Embryonic facial prominence (tissue), 1 donor: ENCODE data around the gene SASH3.

Experiments used
- DNase-seq: peaks from one replicate; pipeline ENCODE4 v3.0.0-alpha.2; 2016; ENCODE audit errors: extremely low spot score

The SASH3 gene

GRCh38 chrX:129759576-129760061 is 20.1 kb upstream of the SASH3 start:
- DNase-seq: peak; percentile 25

DNA sequence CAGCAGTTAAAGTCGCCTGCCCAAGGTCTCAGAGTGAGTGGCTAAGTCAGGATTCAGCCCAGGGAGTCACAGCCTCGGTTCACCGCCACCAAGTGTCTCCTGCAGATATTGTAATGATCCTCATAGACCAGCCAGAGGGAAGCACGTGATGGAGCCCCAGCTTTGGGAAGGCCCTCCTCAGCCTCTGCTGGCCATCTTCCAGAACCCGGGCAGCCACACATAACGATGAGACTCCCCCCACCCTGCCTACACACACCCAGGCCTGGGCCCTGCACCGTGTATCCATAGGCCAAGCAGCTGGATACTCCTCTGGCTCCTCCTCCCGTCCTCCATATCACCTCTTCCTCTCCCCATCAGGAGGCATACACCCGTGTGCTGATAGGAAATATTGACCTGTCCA is 19.6 kb upstream of the SASH3 start:
- DNase-seq: no peak

DNA sequence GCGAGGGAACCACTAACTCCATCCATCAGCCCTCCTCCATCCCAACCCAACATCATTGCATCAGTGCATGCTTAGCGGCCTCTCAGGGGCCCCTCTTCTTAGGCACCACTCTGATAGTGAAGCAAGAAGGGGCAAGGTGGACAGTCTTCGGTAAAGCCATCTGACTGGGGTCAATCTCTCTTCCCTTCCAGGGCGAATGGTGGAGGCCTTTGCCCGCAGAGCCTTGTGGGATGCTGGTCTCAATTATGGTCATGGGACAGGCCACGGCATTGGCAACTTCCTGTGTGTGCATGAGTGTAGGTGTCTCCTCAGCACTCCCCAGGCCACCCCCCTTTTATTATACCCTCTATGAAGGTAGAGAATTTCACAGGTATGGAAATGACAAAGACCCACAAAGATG is 18.8 kb upstream of the SASH3 start:
- no peak for DNase-seq

DNA sequence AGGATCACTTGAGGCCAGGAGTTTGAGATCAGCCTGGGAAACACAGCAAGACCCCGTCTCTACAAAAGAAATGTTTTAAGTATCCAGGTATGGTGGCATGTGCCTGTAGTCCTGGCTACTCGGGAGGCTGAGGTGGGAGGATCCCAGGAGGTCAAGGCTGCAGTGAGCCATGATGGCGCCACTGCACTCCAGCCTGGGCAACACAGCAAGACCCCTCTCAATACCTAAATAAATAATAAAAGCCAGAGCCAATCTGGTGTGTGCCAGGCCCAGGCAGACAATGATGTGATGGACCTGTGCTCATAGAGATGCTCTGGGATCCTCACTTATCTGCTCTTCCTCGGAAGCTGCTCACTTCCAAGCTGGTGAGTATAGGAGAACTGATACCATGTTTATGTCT is 18.2 kb upstream of the SASH3 start:
- no peak for DNase-seq

DNA sequence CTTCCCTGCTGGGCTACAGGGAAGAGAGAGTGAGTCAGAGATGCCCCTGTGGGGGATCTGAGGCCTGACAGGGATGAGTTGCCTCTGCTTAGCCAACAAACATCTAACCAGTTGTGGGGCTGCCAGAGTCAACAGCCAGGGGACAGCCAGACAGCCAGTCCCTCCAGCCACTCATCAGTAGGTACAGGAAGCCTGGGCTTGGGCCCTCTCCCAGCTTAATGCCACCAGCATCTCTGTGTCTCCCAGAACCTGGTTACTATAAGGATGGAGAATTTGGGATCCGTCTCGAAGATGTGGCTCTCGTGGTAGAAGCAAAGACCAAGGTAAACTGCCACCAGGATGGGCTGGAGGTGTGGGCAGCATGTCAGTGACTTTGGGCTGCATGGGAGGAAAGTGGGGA is 17.3 kb upstream of the SASH3 start:
- no peak for DNase-seq

DNA sequence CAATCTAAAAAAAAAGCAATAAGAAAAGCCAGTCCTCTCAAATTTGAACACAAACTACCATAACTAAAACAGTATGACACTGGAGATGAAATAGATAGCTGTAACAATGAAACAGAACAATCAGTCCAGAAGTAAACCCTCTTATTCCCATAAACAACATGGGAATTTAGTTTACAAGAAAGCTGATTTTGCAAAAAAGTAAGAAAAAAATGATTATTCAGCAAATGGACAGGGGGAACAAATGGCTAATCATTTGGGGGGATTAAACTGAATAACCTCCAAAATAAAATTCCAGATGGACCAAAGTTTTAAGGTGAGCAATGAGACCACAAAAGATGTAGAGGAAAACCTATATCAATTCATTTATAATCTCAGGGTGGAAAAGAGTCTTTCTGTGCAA is 16.1 kb upstream of the SASH3 start:
- no peak for DNase-seq

DNA sequence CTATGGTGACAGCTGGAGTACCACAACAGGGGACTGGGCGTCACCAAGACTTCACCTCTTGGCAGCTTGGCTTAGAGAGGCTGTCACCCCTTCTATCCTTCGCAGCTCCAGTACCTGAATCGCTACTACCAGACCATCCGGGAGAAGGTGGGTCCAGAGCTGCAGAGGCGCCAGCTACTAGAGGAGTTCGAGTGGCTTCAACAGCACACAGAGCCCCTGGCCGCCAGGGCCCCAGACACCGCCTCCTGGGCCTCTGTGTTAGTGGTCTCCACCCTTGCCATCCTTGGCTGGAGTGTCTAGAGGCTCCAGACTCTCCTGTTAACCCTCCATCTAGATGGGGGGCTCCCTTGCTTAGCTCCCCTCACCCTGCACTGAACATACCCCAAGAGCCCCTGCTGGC is 11.6 kb upstream of the SASH3 start:
- no peak for DNase-seq

- DNase-seq: no peak
Measured at GRCh38 chrX:129768586-129769466, 10.9 kb upstream of the SASH3 start.

- no peak for DNase-seq
Measured at GRCh38 chrX:129769467-129770154, 10.1 kb upstream of the SASH3 start.

GRCh38 chrX:129771266-129771995 is 8.3 kb upstream of the SASH3 start:
- no peak for DNase-seq

DNA sequence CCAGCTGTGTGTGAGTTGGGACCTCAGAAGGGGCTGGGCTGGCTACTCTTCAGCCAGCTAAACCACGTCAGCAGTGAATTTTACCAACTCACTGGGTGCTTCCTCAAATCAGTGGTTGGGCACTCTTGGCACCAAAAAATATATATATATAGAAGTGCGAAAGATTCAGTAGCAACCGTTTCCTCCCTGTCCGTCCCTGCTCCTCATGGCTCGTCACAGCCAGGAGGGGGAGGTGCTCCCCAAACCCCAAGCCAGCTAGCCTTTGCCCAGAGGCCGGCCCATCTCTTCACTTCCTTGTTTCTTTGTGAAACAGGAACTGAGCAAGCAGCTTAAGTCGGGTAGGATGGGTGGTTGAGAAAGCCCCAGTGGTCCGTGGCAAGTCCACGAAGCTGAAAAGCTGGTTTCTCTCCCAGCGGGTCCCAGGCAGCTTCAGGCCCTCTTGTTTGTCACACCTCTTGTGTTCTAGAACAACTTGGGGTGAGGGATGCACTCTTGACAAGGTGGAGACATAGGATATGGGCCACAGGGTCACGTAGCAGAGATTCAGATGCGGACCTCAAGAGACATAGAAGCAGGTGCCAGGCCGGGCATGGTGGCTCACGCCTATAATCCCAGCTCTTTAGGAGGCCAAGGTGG is 6.8 kb upstream of the SASH3 start:
- no peak for DNase-seq

GRCh38 chrX:129773649-129774458 is 5.9 kb upstream of the SASH3 start:
- no peak for DNase-seq

DNA sequence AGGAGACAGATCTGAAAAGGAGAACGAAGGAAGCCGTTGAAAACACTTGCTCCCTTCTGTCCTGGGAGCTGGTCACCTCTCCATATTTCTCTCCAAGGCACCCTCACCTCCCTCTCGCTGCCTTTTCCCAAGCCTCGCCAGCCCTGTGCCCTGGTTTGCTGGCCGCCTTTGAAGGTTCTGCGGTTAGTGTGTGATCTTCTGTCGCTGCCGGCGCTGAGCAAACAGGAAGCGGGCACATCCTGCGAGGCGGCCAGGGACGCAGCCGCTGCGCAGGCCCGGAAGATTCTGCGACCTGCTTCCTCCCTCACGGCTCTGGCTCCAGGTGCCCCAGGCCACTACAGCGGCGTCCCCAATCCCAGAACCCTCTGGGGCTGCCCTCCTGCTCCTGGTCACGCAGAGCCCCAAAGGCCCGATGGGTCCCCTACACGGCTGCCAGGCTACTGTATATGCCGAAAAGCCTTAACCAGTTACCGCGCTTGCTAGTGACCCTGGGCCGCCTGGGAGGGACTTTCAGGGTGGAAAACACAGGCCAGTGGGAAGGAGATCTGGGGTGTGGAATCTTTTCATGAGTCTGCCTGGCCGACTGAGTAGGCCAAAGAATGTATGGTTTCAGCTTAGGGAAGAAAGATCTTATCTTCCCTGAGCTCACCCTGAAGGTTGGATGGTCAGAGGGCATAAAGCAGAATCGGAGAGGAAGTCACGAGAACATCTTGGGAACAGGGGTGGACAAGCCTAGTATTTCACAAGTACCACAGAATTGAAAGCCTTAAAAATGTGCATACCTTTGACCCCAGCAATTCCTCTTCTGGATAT is 2.3 kb upstream of the SASH3 start:
- DNase-seq: no peak

DNA sequence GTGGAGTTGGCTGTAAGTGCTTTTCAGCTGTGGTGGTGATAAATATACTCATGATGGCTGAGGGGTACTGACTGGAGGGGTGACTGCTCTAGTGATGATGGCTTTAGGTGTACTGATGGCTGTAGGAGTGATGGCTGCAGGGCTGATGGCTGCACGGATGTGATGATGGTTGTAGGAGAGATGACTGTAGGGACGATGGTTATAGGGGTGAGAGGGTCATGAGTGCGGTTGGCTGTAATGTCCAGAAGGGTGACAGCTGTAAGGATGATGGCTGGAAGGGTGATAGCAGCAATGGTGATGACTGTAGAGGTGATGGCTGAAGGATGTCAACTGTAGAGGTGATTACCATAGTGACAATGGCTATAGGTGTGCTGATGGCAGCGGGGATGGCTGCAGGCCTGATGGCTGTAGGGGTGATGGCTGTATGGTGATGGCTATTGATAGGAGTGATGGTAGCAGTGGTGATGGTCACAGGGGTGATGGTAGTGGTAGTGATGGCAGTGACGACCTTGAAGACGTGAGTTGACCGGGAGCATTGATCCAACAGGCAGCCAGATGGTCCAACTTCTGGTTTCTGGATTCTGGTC is 570 bp upstream of the SASH3 start:
- DNase-seq: no peak

GRCh38 chrX:129780441-129781105 is 824 bp downstream of the SASH3 start:
- no peak for DNase-seq

GRCh38 chrX:129781134-129781672 is 1.5 kb downstream of the SASH3 start:
- DNase-seq: no peak

GRCh38 chrX:129781680-129782495 is 2.1 kb downstream of the SASH3 start:
- DNase-seq: no peak

GRCh38 chrX:129782706-129783105 is 3.0 kb downstream of the SASH3 start:
- DNase-seq: no peak
